Effector CD4-positive, alpha-beta T cell (primary cell): ENCODE measurements around the gene C16orf96.

Experiments used
- DNase-seq: peaks from one replicate; pipeline ENCODE4 v3.0.0-alpha.2; 2020

C16orf96 gene

GRCh38 chr16:4623593-4623992 lies 67.5 kb downstream of the C16orf96 start:
- no peak for DNase-seq

GRCh38 chr16:4624015-4624826 lies 68.1 kb downstream of the C16orf96 start, which contains the start of gene MGRN1:
TSS of gene MGRN1 (plus strand) at chr16:4624826. CDS start at chr16:4624961, 135 bp downstream.
- peak; percentile 90 for DNase-seq

- peak; percentile 50 for DNase-seq
These were observed 68.9 kb downstream of the C16orf96 start for GRCh38 chr16:4624827-4625559.

- DNase-seq, result no peak
These were observed 69.5 kb downstream of the C16orf96 start for GRCh38 chr16:4625560-4626159.

DNA sequence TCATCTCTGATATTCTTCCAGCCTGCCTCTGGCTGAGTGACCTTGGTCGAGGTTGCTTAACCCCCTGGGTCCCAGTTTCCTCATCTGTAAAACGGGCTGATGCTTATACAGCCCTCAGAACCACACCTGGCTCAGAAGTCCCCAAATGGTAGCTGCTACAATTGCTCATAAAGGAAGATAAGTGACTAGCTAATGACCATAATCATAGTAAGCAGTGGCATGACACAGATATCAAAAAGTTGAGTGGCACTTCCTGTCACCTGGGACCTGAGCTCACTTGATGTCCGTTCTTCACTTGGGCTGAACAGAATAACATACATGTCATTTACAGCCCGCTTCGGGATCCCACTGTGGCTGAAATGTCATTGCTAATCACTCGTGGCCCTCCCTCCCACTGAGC lies 70.3 kb downstream of the C16orf96 start:
- no peak for DNase-seq

DNA sequence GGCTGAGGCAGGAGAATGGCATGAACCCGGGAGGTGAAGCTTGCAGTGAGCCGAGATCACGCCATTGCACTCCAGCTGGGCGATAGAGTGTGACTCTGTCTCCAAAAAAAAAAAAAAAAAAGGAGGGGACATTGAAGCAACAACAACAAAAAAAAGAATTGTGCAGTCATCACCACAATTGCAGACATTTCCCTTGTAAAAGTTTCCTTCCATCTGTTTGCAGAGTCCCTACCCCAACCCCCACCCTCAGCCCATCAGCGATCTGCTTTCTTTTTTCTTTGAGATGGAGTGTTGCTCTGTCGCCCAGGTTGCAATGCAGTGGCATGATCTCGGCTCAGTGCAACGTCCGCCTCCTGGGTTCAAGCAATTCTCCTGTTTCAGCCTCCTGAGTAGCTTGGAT lies 72.1 kb downstream of the C16orf96 start:
- DNase-seq, result no peak

- DNase-seq, result no peak
These were observed 75.3 kb downstream of the C16orf96 start for GRCh38 chr16:4631444-4631843.

DNA sequence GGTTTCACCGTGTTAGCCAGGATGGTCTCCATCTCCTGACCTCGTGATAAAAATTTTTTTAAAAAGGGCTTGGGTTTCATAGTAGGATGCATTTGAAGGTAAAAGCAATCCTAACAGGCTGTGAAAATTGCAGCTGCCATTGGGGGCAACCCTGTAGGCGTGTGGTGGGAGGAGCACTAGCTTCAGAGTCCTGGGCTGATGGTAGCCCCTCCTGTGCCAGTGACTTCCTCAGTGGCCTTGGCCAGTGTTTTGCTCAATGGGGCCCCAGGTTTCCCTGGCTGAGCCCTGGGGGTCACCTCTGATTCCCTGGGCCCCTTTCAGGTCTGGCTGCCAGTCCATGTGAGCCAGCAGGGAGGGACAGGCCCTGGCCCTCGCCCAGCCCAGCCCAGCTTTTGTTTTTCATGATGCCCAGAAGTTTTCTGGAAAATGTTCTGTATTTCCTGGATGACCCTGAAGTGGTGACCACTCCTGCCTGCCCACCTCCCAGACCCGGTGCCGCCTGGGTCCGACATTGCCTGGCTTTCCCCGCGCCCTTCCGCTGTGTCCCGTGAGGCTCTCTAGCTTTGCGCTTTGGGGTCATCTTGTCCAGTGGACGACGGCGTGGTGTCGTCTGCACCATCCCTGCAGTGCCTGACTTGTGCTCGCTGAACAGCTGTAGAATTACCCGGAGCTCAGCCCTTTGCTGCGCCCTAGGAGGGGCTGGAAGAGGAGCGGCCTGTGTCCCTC lies 77.9 kb downstream of the C16orf96 start:
- DNase-seq, result no peak

DNA sequence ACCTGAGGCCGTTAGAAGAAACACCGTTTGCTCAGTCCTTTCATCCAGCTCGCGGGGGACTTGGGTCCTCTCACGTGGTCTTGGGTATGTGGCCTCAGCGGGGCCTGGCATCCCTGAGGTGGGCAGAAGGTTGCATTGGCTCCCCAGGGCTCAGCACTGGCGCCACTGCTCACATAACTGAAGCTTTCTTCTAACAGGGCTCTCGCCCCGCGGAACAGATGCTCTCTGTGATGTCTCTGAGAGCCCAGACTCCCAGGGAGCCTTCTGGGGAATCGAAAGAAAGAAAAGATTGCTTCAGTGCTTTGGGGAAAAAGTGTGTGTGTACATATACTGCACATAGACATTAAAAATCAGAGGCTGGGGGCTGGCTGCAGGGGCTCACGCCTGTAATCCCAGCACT lies 78.6 kb downstream of the C16orf96 start:
- DNase-seq, result no peak

- DNase-seq, result no peak
These were observed 80.1 kb downstream of the C16orf96 start for GRCh38 chr16:4636196-4636595.

DNA sequence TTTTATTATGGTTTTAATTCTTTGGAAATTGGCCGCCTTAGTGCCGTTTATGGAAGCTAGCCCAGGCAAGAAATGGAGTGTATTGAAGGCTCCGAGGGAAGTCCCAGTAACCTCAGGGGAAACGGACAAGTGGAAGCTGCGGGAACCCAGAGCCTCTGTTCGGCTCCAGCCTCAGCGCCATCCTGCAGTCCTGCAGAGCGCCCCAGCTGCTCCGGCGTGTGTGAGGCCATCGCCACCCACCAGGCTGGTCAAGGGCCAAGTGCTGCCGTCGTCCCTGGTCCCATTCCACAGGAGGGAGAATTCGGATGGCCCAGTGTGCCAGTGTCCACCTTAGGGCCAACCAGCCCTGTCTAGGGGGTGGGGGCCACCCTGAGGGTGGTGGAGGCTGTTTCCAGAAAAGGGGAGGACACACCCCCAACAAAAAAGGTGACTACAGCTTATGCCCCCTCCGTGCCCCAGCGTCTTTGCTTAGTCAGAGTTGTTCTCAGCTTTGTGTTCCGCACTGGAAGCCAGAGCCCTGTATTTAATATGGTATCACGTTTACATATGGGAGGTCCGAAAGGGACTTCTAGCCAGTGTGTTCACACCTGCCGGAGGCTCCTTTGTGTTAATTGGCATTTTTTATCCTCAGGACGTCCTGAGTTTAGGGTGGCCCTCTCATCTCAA lies 81.5 kb downstream of the C16orf96 start:
- DNase-seq, result no peak

DNA sequence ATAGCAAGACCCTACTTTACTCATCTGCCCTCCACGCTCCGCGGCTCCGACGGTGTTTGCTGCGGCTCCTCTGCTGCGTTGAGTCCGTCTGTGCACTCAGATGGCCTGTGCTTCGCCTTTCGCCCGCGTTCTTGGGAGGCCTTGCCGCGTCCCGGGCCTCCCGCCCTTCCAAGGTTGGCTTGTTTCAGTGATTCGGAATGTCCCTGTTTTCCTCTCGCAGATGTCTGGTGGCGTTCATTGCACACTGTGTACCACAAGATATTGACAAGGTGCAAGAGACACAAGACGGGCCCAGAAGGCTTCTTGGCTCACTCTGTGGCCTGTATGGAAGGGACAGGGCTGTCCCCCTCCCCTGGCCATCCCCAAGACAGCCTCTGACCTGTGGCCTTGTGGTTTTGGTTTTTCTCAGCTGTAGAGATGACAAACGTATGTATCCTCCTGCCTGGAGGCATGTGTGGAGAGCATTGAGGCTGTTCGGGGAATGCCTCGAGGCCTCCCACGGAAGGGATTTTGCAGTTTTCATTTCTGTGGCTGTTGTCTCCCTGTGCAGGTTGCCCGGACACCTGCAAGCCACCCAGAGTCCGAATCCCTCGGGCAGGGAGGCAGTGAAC lies 83.9 kb downstream of the C16orf96 start:
- no peak for DNase-seq

DNA sequence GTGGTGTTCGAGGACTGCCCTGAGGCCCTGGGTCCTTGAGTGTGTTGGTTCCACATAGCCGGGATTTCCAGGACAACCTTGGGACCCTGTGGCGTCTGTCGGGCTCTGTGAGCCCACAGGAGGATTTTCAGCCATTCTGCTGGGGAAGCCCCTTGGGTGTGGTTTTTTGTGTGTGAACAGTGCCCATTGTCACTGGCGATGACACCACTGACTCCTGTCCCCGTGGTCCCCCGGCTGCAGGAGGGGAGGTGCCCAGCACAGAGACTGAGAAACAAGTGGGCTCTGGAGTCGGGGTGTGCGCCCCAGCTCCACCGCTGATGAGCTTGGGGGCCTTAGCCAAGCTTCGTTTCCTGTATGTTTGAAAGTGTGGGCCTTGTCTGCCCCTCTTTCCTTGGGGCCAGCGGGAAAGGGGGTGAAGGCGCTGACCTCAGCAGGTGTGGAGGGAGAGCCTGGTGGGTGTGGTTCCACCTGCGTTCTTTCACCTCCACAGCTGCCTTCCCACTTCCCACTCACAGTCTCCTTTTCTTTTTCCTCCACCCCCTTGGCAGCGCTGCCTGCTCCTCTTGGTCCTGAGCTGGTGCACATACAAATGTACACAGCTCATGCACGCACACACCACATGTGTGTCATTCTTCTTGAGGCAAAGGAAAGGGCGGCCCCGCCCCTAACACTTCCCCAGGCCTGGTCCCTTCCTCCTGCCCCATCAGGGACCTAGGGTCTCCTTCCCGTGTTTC lies 84.6 kb downstream of the C16orf96 start:
- DNase-seq, result no peak

DNA sequence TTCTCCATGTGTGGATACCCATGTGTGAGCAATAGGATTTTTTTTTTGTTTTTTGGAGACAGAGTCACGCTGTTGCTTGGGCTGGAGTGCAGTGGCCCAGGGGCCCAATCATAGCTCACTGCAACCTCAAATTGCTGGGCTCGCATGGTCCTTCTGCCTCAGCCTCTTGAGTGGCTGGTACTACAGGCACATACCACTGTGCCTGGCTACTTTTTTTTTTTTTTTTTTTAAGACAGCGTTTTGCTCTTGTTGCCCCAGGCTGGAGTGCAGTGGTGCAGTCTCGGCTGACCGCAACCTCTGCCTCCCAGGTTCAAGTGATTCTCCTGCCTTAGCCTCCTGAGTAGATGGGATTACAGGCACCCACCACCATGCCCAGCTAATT lies 85.2 kb downstream of the C16orf96 start:
- DNase-seq, result no peak

DNA sequence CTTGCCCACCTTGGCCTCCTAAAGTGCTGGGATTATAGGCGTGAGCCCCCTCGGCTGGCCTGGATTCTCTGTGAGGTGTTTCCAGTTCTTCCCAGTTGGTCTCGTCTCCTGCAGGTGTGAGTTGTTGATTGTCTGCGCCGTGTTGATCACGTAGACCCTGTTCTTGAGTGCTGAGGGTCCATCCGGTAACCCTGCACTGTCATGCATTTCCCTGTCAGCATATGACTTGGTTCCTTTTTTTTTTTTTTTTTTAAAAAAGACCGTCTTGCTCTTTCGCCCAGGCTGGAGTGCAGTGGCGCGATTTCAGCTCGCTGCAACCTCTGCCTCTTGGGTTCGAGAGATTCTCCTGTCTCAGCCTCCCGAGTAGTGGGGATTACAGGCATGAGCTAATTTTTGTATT lies 85.8 kb downstream of the C16orf96 start:
- DNase-seq, result no peak

DNA sequence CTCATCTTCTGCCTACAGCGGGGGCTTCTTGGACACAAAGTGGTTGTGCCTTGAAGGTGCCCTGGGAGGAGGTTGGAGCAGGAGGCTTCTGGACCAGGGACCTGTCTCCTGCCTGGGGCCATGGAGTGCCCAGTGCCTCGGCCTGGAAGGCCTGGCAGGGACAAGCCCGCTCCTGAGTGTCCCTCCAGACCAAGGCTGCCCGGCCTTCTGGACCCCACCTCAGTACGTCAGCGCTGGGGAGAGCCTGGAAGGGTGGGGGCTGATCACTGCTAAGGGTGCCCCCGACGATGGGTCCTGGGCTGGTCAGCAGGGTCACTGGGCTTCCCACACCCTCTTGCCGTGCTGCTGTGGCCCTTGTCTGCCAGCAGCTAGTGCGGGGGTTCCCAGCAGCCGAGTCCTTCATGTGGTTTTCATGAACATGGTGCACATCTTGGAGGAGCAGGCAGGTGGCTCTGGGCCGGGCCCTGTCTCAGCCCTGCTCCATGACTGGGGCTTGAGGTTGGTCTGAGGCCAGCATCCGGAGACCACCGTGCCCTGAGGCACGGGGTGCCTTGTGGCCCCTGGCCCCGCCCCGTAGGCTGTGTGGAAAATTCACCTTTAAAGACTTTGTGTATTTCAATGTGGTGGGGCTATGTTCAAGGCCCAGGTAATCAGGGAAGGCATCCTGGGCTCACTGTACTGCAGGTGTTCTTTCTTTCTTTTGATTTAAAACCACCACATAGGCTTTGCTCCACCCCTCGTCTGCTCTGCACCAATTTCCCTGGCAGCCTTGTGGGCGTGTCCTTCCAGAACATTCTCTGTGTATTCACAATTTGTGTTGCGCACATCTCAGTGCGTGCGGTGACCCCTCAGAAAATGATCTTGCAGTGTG lies 90.9 kb downstream of the C16orf96 start:
- no peak for DNase-seq

GRCh38 chr16:4647644-4647980 lies 91.5 kb downstream of the C16orf96 start:
- DNase-seq, result no peak

GRCh38 chr16:4648917-4649316 lies 92.8 kb downstream of the C16orf96 start:
- no peak for DNase-seq

DNA sequence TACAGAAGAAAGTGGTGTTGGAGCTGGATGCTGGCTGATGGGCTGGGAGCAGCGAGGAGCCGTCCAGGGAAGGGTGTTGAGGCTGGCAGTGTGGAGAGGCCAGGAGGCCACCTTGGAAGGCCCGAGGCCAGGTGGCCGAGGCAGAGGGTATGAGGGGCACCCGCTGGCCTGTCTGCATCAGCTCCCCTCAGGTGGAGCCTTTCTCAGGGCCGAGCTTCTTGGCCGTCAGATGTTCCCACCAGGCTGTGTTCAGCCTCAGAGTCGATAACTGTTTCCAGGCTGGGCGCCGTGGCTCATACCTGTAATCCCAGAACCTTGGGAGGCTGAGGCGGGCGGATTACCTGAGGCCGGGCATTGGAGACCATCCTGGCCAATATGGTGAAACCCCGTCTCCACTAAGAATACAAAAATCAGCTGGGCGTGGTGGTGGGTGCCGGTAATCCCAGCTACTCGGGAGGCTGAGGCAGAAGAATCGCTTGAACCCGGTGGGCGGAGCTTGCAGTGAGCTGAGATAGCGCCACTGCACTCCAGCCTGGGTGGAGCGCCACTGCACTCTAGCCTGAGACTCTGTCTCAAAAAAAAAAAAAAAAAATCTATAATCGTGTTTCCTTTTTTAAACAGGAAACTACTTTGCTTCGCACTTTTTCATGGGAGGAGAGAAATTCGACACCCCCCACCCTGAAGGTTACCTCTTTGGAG lies 93.8 kb downstream of the C16orf96 start:
- DNase-seq, result no peak
